ENCODE measurements around the gene PAPSS2.

- TF ChIP-seq CTCF (IDR thresholded peaks at IDR 0.05) (no peak), POLR2AphosphoS5 (IDR thresholded peaks at IDR 0.05) (no peak), EP300 (IDR thresholded peaks at IDR 0.05; ENCODE audit: low read depth) (no peak), POLR2A (IDR thresholded peaks at IDR 0.05) (no peak)
These were observed 17.2 kb upstream of the PAPSS2 start for GRCh38 chr10:87642486-87642885.

All from transverse colon (tissue), 4 donors.